GM12891 (cell line): ENCODE results near the gene CCDC167.
A peak's percentile ranks its signal among the peaks of the same experiment; 100 is the strongest.

Source experiments
- DNase-seq: peaks from one replicate; pipeline ENCODE4 v3.0.0; 2011; ENCODE audit warnings: low spot score; ENCODE audit not compliant: insufficient read length
- FAIRE-seq: peaks from 2 replicates; lab custom pipeline; 2011; peaks lifted over from hg19 to GRCh38; lab: Jason Lieb, UNC
- PAX5 ChIP-seq: IDR thresholded peaks from 2 replicates; pipeline ENCODE4 v1.6.1; 2011; ENCODE audit warnings: low read length, moderate library complexity, mild to moderate bottlenecking; ENCODE audit not compliant: insufficient read depth, severe bottlenecking
- POLR2A ChIP-seq: IDR thresholded peaks from 2 replicates; pipeline ENCODE4 v1.6.1; 2011; ENCODE audit warnings: low read depth, low read length, control low read depth
- POLR2AphosphoS5 ChIP-seq: IDR thresholded peaks from 2 replicates; pipeline ENCODE4 v1.6.1; 2011; ENCODE audit warnings: low read depth, low read length, control low read depth
- POU2F2 ChIP-seq: IDR thresholded peaks from 2 replicates; pipeline ENCODE4 v1.6.1; 2011; ENCODE audit warnings: low read depth, mild to moderate bottlenecking, control low read depth, low read length, moderate library complexity
- SPI1 ChIP-seq: IDR thresholded peaks from 2 replicates; pipeline ENCODE4 v1.6.1; 2011; ENCODE audit warnings: low read depth, low read length, control low read depth
- TAF1 ChIP-seq: IDR thresholded peaks from 2 replicates; pipeline ENCODE4 v1.6.1; 2011; ENCODE audit warnings: low read depth, low read length, control low read depth

The CCDC167 gene

GRCh38 chr6:37438930-37439329, 60.8 kb downstream of the CCDC167 start:
- TF ChIP-seq POLR2AphosphoS5 (no peak), POLR2A (no peak), SPI1 (no peak), POU2F2 (no peak), PAX5 (no peak), TAF1 (no peak)
- DNase-seq, result no peak
- FAIRE-seq, result no peak

DNA sequence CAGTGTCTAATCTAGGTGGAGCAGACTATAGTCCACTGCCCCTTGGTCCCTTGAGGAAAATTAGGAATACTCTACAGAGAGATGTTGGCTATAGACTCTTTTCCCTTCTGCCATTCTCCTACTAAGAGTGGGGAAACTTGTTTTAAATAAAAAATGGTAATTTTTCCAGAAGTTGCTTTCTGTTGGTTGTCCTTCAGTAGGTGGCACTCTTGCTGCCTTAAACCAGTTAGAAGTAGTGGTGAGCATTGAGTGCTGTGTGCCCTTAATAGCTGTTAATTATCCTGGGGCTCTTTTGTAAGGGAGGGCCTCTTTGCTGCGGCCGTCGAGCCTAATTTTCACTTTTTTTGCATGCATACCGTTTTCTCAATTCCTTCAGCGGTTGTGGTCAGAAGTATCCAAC, 63.9 kb downstream of the CCDC167 start:
- no peak for DNase-seq
- TF ChIP-seq SPI1 (no peak), POLR2A (no peak), POLR2AphosphoS5 (no peak), PAX5 (no peak), TAF1 (no peak), POU2F2 (no peak)
- FAIRE-seq, result peak; percentile 16

DNA sequence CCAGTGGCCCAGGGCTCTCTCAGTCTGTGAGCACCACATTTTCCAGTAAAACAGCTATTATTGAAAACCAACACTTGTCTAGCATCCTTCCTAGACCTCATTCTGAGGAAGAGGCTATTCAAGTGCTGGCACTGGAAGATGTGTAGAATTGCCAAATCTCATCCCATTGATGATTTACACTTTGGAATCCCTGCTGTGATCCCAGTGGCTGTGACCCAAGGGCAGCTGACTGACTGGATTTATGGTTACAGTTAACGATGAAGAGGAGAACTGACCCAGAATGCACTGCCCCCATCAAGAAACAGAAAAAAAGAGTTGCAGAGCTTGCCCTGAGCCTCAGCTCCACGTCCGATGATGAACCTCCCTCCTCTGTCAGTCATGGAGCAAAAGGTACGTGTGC, 64.3 kb downstream of the CCDC167 start:
- no peak for DNase-seq
- TF ChIP-seq POU2F2 (no peak), POLR2A (no peak), TAF1 (no peak), PAX5 (no peak), POLR2AphosphoS5 (no peak), SPI1 (no peak)

GRCh38 chr6:37433657-37434271, 65.9 kb downstream of the CCDC167 start:
- DNase-seq (peak; percentile 26), FAIRE-seq (peak; percentile 69)
- TF ChIP-seq TAF1, result no peak
- no peak for TF ChIP-seq SPI1
- no peak for TF ChIP-seq POU2F2
- TF ChIP-seq POLR2AphosphoS5, result no peak; the same call in 1 of the 2 replicates
- no peak for TF ChIP-seq PAX5
- no peak; the same call in 1 of the 2 replicates for TF ChIP-seq POLR2A

More for the DNA sequence above, 64.3 kb downstream of the CCDC167 start:
- no peak for FAIRE-seq
